DLD1 (cell line): ENCODE data around the gene ZNF853.
"Not testable (repeated sequence)": the region's sequence is repeated elsewhere in the genome, so short reads cannot be mapped to it uniquely, and the experiment has no call there.

ENCODE experiments used
- in situ Hi-C: cut with HindIII; loops from 2 replicates; pipeline ENCODE4 v1.10.0; 2017; ENCODE audit warnings: low sequenced_read_pairs

The ZNF853 gene

GRCh38 chr7:6650521-6651011 lies 35.2 kb downstream of the ZNF853 start:
- in situ Hi-C loops, result no loop called here

- in situ Hi-C loops, result no loop called here
Observed at GRCh38 chr7:6651851-6652445, 36.5 kb downstream of the ZNF853 start.

GRCh38 chr7:6652446-6653011 lies 37.1 kb downstream of the ZNF853 start:
- in situ Hi-C loops, result no loop called here

- in situ Hi-C loops, result no loop called here
Observed at GRCh38 chr7:6653071-6654003, 37.9 kb downstream of the ZNF853 start.

- in situ Hi-C loops, result no loop called here
Observed at GRCh38 chr7:6654113-6654841, 38.9 kb downstream of the ZNF853 start.

GRCh38 chr7:6654842-6655610 lies 39.6 kb downstream of the ZNF853 start:
- in situ Hi-C loops, result no loop called here

- in situ Hi-C loops, result no loop called here
Observed at GRCh38 chr7:6655636-6656385, 40.4 kb downstream of the ZNF853 start.

- in situ Hi-C loops, result no loop called here
Observed at GRCh38 chr7:6656413-6656812, 41.0 kb downstream of the ZNF853 start.

- in situ Hi-C loops, result no loop called here
Observed at GRCh38 chr7:6658618-6659345, 43.4 kb downstream of the ZNF853 start.

- in situ Hi-C loops, result not testable (repeated sequence)
Observed at GRCh38 chr7:6670851-6671250, 55.4 kb downstream of the ZNF853 start.
